Stomach (tissue), 4 donors: Measurements from ENCODE around the gene MTR.

ENCODE experiments used
- POLR2A ChIP-seq, 4 donors: fragments of 450-650 bp; IDR thresholded peaks; one replicate each; pipeline ENCODE4 v1.6.1; 2016; ENCODE audit warnings: antibody characterized with exemption in 4 of 4, control low read depth in 2 of 4, mild to moderate bottlenecking in 1 of 4, moderate library complexity in 1 of 4
- TF ChIP-seq, protein P1 (sequence below), 7 experiments: fragments of 450-650 bp in 4 of 7; fragments of 200-600 bp in 3 of 7; sonication (generic) in 3 of 7; IDR thresholded peaks; one replicate each; pipeline ENCODE4 v1.5.1; 2016 to 2019; ENCODE audit warnings: antibody characterized with exemption in 7 of 7, control low read depth in 2 of 7, mild to moderate bottlenecking in 1 of 7

DNA sequence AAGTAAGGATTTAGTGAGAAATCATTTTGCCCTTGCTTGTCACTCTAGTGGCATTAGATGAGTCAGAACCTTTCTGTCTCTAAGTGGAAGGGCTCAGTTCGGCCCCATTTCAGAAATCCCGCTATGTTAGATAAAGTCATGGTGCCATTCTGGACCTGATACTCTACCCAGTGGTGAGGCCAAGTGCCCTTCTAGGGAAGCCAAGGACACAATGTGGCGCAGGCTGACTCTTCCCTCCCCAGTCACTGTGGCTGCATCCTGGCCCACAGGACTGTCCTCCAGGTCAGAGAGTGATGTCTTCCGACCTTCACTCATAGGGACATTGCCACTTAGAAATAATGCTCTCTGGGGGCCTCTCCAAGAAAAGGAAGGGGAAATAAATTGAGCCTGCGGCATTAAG is 48.3 kb upstream of the MTR start:
- TF ChIP-seq, protein P1, sequence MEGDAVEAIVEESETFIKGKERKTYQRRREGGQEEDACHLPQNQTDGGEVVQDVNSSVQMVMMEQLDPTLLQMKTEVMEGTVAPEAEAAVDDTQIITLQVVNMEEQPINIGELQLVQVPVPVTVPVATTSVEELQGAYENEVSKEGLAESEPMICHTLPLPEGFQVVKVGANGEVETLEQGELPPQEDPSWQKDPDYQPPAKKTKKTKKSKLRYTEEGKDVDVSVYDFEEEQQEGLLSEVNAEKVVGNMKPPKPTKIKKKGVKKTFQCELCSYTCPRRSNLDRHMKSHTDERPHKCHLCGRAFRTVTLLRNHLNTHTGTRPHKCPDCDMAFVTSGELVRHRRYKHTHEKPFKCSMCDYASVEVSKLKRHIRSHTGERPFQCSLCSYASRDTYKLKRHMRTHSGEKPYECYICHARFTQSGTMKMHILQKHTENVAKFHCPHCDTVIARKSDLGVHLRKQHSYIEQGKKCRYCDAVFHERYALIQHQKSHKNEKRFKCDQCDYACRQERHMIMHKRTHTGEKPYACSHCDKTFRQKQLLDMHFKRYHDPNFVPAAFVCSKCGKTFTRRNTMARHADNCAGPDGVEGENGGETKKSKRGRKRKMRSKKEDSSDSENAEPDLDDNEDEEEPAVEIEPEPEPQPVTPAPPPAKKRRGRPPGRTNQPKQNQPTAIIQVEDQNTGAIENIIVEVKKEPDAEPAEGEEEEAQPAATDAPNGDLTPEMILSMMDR (IDR thresholded peaks at IDR 0.05) = no peak
- no peak for TF ChIP-seq POLR2A (IDR thresholded peaks at IDR 0.05)
